Astrocyte (in vitro differentiated cells and primary cell): ENCODE measurements around the gene FOXD1. TPM values are rescaled to one million over a fixed set of nuclear protein-coding genes. Genes with fewer than 3 reads are reported as not detected.
A peak's percentile ranks its signal among the peaks of the same experiment; 100 is the strongest.

Source experiments
- DNase-seq: peaks from one replicate; pipeline ENCODE4 v3.0.0-alpha.2; 2010; ENCODE audit warnings: low read depth
- FAIRE-seq: peaks from 2 replicates; lab custom pipeline; 2011; peaks lifted over from hg19 to GRCh38; lab: Jason Lieb, UNC
- H2AFZ ChIP-seq: 2 replicates; pipeline ENCODE4 v1.6.0; 2012; ENCODE audit warnings: low read depth, low read length, inconsistent platforms
- H3K27ac ChIP-seq: 2 replicates; pipeline ENCODE4 v1.5.1; 2011; ENCODE audit warnings: low read depth, low read length, inconsistent platforms
- H3K27me3 ChIP-seq: 2 replicates; pipeline ENCODE4 v1.6.0; 2011; ENCODE audit warnings: low read length, inconsistent platforms; ENCODE audit not compliant: insufficient read depth
- H3K36me3 ChIP-seq: 2 replicates; pipeline ENCODE4 v1.5.1; 2011; ENCODE audit warnings: low read length, inconsistent platforms; ENCODE audit not compliant: insufficient read depth
- H3K4me1 ChIP-seq: 2 replicates; pipeline ENCODE4 v1.5.1; 2011; ENCODE audit warnings: low read length, inconsistent platforms; ENCODE audit not compliant: insufficient read depth
- H3K4me2 ChIP-seq: 2 replicates; pipeline ENCODE4 v1.6.0; 2012; ENCODE audit warnings: low read length, inconsistent platforms
- H3K4me3 ChIP-seq: 2 replicates; pipeline ENCODE4 v1.5.1; 2011; ENCODE audit warnings: low read depth, mild to moderate bottlenecking, low read length, inconsistent platforms; ENCODE audit not compliant: insufficient read depth
- H3K79me2 ChIP-seq: 2 replicates; pipeline ENCODE4 v1.6.0; 2012; ENCODE audit warnings: mild to moderate bottlenecking, low read length, inconsistent platforms; ENCODE audit not compliant: insufficient read depth
- H3K9ac ChIP-seq: 2 replicates; pipeline ENCODE4 v1.6.0; 2012; ENCODE audit warnings: mild to moderate bottlenecking, low read length, inconsistent platforms
- H3K9me3 ChIP-seq: 2 replicates; pipeline ENCODE4 v1.5.1; 2012; ENCODE audit warnings: low read depth, mild to moderate bottlenecking, low read length, inconsistent platforms; ENCODE audit not compliant: insufficient read depth
- H4K20me1 ChIP-seq: 2 replicates; pipeline ENCODE4 v1.6.0; 2012; ENCODE audit warnings: low read length, inconsistent platforms; ENCODE audit not compliant: insufficient read depth
- H3K27ac Mint-ChIP-seq: one replicate; pipeline ENCODE4 v1.8.0; 2021; ENCODE audit warnings: mild to moderate bottlenecking, mixed read lengths; ENCODE audit not compliant: unreplicated experiment
- H3K27me3 Mint-ChIP-seq: one replicate; pipeline ENCODE4 v1.8.0; 2021; ENCODE audit warnings: low read depth, mixed read lengths; ENCODE audit not compliant: unreplicated experiment
- H3K36me3 Mint-ChIP-seq: one replicate; pipeline ENCODE4 v1.8.0; 2021; ENCODE audit warnings: low read depth, mixed read lengths; ENCODE audit not compliant: unreplicated experiment
- H3K4me1 Mint-ChIP-seq: one replicate; pipeline ENCODE4 v1.8.0; 2021; ENCODE audit warnings: low read depth, mixed read lengths; ENCODE audit not compliant: unreplicated experiment
- H3K4me3 Mint-ChIP-seq: one replicate; pipeline ENCODE4 v1.8.0; 2021; ENCODE audit warnings: mild to moderate bottlenecking, moderate library complexity, mixed read lengths; ENCODE audit not compliant: unreplicated experiment
- H3K9me3 Mint-ChIP-seq: one replicate; pipeline ENCODE4 v1.8.0; 2021; ENCODE audit warnings: mild to moderate bottlenecking, mixed read lengths; ENCODE audit not compliant: unreplicated experiment
- EZH2 ChIP-seq: IDR thresholded peaks from 2 replicates; pipeline ENCODE4 v1.6.1; 2012; ENCODE audit warnings: mild to moderate bottlenecking, low read length, inconsistent platforms; ENCODE audit not compliant: insufficient read depth
- total RNA-seq: library from RNA; stranded (reverse); gene quantifications from 2 replicates; pipeline ENCODE4 v1.2.1, GENCODE V29; 2021
- TF ChIP-seq, protein P1 (sequence below): IDR thresholded peaks from 2 replicates; pipeline ENCODE4 v1.5.1; 2011; ENCODE audit warnings: low read depth, mild to moderate bottlenecking, inconsistent platforms, low read length, moderate library complexity; ENCODE audit not compliant: insufficient read depth

FOXD1 gene
- total RNA-seq, 1 donor from 2014 or later: 16.9 TPM

DNA sequence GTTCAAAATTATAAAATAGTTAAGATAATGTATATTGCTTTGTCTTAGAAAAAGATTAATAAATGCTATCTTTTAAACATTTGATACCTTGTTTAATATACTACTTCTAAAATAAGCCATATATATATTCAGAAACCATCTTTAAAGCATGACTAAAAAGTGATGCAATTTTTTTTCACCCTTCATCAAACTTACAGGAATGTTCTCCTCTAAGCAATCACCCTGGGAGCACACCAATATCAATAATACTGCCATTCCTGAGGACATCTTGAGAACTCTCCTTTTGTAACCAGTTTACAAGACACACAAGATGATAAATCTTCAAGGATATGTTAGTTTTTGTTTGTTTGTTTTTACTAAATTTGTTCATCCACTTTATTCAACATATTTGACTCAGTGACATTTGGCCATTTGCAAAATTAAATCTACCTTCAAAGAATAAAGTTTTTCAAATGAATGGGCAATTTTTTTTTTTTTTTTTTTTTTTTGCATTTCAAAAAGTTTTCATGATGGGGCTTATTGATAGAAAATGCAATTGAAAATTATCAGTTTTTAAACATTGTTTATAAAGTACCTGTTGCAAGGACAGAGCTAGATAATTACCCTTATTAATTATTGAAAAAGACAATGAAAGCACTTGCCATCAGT is 17.2 kb downstream of the FOXD1 start:
- no peaks in the 10 kb centered on the region for H3K27me3 ChIP-seq
- no peak overlapping the region for H3K4me3 Mint-ChIP-seq
- no peaks in the 10 kb centered on the region for H3K36me3 Mint-ChIP-seq
- no peak overlapping the region for H2AFZ ChIP-seq
- H4K20me1 ChIP-seq: no peaks in the 10 kb centered on the region
- no peaks in the 10 kb centered on the region for H3K9me3 ChIP-seq
- H3K9me3 Mint-ChIP-seq: peaks cover 4% of the 10 kb centered on the region
- peaks cover 3% of the 10 kb centered on the region for H3K4me1 Mint-ChIP-seq
- no peaks in the 10 kb centered on the region for H3K79me2 ChIP-seq
- no peak overlapping the region for H3K27ac ChIP-seq
- H3K27me3 Mint-ChIP-seq: peaks cover 68% of the 10 kb centered on the region
- H3K27ac Mint-ChIP-seq: no peak overlapping the region
- FAIRE-seq (no peak), DNase-seq (no peak)
- no peaks in the 10 kb centered on the region for H3K4me1 ChIP-seq
- TF ChIP-seq EZH2: no peak
- TF ChIP-seq, protein P1, sequence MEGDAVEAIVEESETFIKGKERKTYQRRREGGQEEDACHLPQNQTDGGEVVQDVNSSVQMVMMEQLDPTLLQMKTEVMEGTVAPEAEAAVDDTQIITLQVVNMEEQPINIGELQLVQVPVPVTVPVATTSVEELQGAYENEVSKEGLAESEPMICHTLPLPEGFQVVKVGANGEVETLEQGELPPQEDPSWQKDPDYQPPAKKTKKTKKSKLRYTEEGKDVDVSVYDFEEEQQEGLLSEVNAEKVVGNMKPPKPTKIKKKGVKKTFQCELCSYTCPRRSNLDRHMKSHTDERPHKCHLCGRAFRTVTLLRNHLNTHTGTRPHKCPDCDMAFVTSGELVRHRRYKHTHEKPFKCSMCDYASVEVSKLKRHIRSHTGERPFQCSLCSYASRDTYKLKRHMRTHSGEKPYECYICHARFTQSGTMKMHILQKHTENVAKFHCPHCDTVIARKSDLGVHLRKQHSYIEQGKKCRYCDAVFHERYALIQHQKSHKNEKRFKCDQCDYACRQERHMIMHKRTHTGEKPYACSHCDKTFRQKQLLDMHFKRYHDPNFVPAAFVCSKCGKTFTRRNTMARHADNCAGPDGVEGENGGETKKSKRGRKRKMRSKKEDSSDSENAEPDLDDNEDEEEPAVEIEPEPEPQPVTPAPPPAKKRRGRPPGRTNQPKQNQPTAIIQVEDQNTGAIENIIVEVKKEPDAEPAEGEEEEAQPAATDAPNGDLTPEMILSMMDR: no peak
- no peak overlapping the region for H3K4me2 ChIP-seq
- H3K9ac ChIP-seq: no peak overlapping the region
- H3K4me3 ChIP-seq: no peak overlapping the region
- H3K36me3 ChIP-seq: no peaks in the 10 kb centered on the region

DNA sequence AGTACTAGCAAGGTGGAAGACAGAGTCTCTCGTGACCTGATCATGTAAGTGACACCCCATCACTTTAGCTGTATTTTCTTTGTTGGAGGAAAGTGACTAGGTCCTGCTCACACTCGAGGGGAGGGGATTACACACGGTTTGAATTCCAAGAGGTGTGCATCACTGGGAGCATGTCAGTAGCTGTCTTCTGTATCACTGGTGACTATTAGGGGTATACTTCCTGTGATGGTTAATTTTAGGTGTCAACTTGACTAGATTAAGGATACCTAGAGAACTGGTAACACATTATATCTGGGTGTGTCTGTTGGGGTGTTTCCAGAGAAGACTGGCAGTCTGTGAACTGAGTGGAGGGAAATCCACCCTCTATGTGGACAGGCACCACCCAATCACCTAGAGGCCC is 22.5 kb downstream of the FOXD1 start:
- Histone ChIP-seq H3K4me3 (no peak overlapping the region), H3K4me1 (no peaks in the 10 kb centered on the region), H3K79me2 (no peaks in the 10 kb centered on the region), H2AFZ (no peak overlapping the region), H3K36me3 (no peaks in the 10 kb centered on the region), H3K9me3 (no peaks in the 10 kb centered on the region), H3K27me3 (no peaks in the 10 kb centered on the region), H3K4me2 (no peak overlapping the region), H3K9ac (no peak overlapping the region), H4K20me1 (no peaks in the 10 kb centered on the region), H3K27ac (no peak overlapping the region)
- FAIRE-seq (no peak), DNase-seq (no peak)
- Mint-ChIP-seq H3K4me1 (no peaks in the 10 kb centered on the region), H3K9me3 (peaks cover 8% of the 10 kb centered on the region), H3K36me3 (no peaks in the 10 kb centered on the region), H3K27ac (no peak overlapping the region), H3K27me3 (peaks cover 72% of the 10 kb centered on the region), H3K4me3 (no peak overlapping the region)
- TF ChIP-seq, protein P1: no peak
- TF ChIP-seq EZH2: no peak

DNA sequence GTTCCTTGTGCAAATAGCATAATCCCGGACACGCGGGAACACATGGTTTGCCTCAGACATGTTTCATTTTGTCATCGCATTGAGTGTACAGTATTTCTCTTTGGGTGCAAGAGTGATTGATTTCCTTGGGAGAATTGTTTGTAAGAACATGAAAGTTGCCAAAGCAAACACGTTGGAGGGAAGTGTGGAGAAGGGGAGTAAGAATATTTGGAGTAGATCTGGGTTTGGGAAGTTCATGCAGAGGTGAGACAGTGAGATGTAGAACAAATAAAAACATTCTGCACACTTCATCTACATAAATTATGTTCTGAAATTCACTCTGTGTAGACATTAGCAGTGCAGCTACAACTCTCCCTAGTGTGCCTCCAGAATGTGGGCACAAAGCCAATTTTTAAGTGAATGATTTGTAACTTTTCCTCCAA is 24.0 kb downstream of the FOXD1 start:
- Mint-ChIP-seq H3K27ac (no peak overlapping the region), H3K9me3 (peaks cover 8% of the 10 kb centered on the region), H3K27me3 (peaks cover 76% of the 10 kb centered on the region), H3K4me1 (peaks cover 3% of the 10 kb centered on the region), H3K4me3 (no peak overlapping the region), H3K36me3 (no peaks in the 10 kb centered on the region)
- Histone ChIP-seq H3K4me2 (no peak overlapping the region), H3K79me2 (no peaks in the 10 kb centered on the region), H3K4me1 (peaks cover 8% of the 10 kb centered on the region), H3K36me3 (no peaks in the 10 kb centered on the region), H3K4me3 (no peak overlapping the region), H3K9me3 (no peaks in the 10 kb centered on the region), H2AFZ (no peak overlapping the region), H3K27me3 (no peaks in the 10 kb centered on the region), H3K9ac (no peak overlapping the region), H4K20me1 (no peaks in the 10 kb centered on the region), H3K27ac (no peak overlapping the region)
- peak; percentile 72 for DNase-seq
- FAIRE-seq: peak; percentile 37
- TF ChIP-seq, protein P1: no peak
- no peak for TF ChIP-seq EZH2
